H9 (cell line): ENCODE data around the gene LBHD2. TPM values are rescaled to one million over a fixed set of nuclear protein-coding genes. Genes with fewer than 3 reads are reported as not detected.

Experiments used
- DNase-seq: peaks from one replicate; pipeline ENCODE4 v3.0.0-alpha.2; 2017
- H2AFZ ChIP-seq: one replicate; pipeline ENCODE4 v1.6.1; 2013; ENCODE audit warnings: mild to moderate bottlenecking, low read length, control low read depth, moderate library complexity
- H2AK5ac ChIP-seq: 2 replicates; pipeline ENCODE4 v1.6.1; 2013; ENCODE audit warnings: low read length, control low read depth, mixed read lengths; ENCODE audit not compliant: insufficient read length
- H2BK120ac ChIP-seq: one replicate; pipeline ENCODE4 v1.6.1; 2013; ENCODE audit warnings: low read depth, mild to moderate bottlenecking, low read length, control low read depth, inconsistent platforms; ENCODE audit not compliant: poor library complexity, severe bottlenecking
- H2BK12ac ChIP-seq: 2 replicates; pipeline ENCODE4 v1.6.1; 2013; ENCODE audit warnings: low read length, control low read depth, mixed read lengths, low read depth; ENCODE audit not compliant: insufficient read length
- H2BK15ac ChIP-seq: 2 replicates; pipeline ENCODE4 v1.6.1; 2013; ENCODE audit warnings: low read depth, low read length, control low read depth
- H2BK20ac ChIP-seq: one replicate; pipeline ENCODE4 v1.6.1; 2013; ENCODE audit warnings: low read depth, mild to moderate bottlenecking, low read length, control low read depth, inconsistent platforms; ENCODE audit not compliant: poor library complexity, severe bottlenecking
- H2BK5ac ChIP-seq: 2 replicates; pipeline ENCODE4 v1.6.1; 2013; ENCODE audit warnings: low read length, control low read depth, mixed read lengths; ENCODE audit not compliant: insufficient read length
- H3K14ac ChIP-seq: 2 replicates; pipeline ENCODE4 v1.6.1; 2013; ENCODE audit warnings: low read length, control low read depth; ENCODE audit not compliant: insufficient read depth
- H3K18ac ChIP-seq: 2 replicates; pipeline ENCODE4 v1.6.1; 2013; ENCODE audit warnings: low read depth, mild to moderate bottlenecking, mixed read lengths, low read length, control low read depth; ENCODE audit not compliant: insufficient read length
- H3K23ac ChIP-seq: 2 replicates; pipeline ENCODE4 v1.6.1; 2013; ENCODE audit warnings: low read length, control low read depth, mixed read lengths, low read depth; ENCODE audit not compliant: insufficient read length
- H3K23me2 ChIP-seq: 2 replicates; pipeline ENCODE4 v1.6.1; 2013; ENCODE audit warnings: low read depth, mild to moderate bottlenecking, mixed read lengths, low read length, control low read depth; ENCODE audit not compliant: insufficient read length, poor library complexity, severe bottlenecking
- H3K27ac ChIP-seq: 2 replicates; pipeline ENCODE4 v1.5.1; 2013; ENCODE audit warnings: low read length, control low read depth, mixed read lengths, low read depth; ENCODE audit not compliant: insufficient read length
- H3K27me3 ChIP-seq: 2 replicates; pipeline ENCODE4 v1.6.1; 2013; ENCODE audit warnings: low read length, control low read depth, inconsistent platforms; ENCODE audit not compliant: insufficient read depth
- H3K4ac ChIP-seq: 2 replicates; pipeline ENCODE4 v1.6.1; 2013; ENCODE audit warnings: low read depth, mild to moderate bottlenecking, control low read depth, inconsistent platforms, low read length, moderate library complexity
- H3K4me1 ChIP-seq: 2 replicates; pipeline ENCODE4 v1.6.1; 2013; ENCODE audit warnings: low read length, control low read depth, inconsistent platforms; ENCODE audit not compliant: insufficient read depth
- H3K4me2 ChIP-seq: 2 replicates; pipeline ENCODE4 v1.6.1; 2013; ENCODE audit warnings: low read length, control low read depth, mixed read lengths; ENCODE audit not compliant: insufficient read length, insufficient read depth
- H3K56ac ChIP-seq: 2 replicates; pipeline ENCODE4 v1.6.1; 2013; ENCODE audit warnings: low read depth, mild to moderate bottlenecking, mixed read lengths, low read length, control low read depth; ENCODE audit not compliant: insufficient read length
- H3K79me1 ChIP-seq: 2 replicates; pipeline ENCODE4 v1.6.1; 2013; ENCODE audit warnings: low read depth, mild to moderate bottlenecking, moderate library complexity, low read length, control low read depth, inconsistent platforms; ENCODE audit not compliant: insufficient read depth, poor library complexity, severe bottlenecking
- H3K79me2 ChIP-seq: 2 replicates; pipeline ENCODE4 v1.6.1; 2013; ENCODE audit warnings: low read length, control low read depth, inconsistent platforms; ENCODE audit not compliant: insufficient read depth
- H3K9ac ChIP-seq: 2 replicates; pipeline ENCODE4 v1.6.1; 2013; ENCODE audit warnings: low read length, control low read depth, mixed read lengths; ENCODE audit not compliant: insufficient read length; ENCODE audit errors: extremely low read depth
- H3K9me3 ChIP-seq: one replicate; pipeline ENCODE4 v1.6.1; 2013; ENCODE audit warnings: low read depth, low read length, inconsistent platforms; ENCODE audit not compliant: control insufficient read depth
- H3T11ph ChIP-seq: one replicate; pipeline ENCODE4 v1.6.1; 2013; ENCODE audit warnings: mild to moderate bottlenecking, low read length, control low read depth, inconsistent platforms
- H4K20me1 ChIP-seq: one replicate; pipeline ENCODE4 v1.6.1; 2013; ENCODE audit not compliant: control insufficient read depth, insufficient read length, insufficient read depth
- H4K5ac ChIP-seq: 2 replicates; pipeline ENCODE4 v1.6.1; 2013; ENCODE audit warnings: low read depth, mild to moderate bottlenecking, mixed read lengths, low read length, control low read depth; ENCODE audit not compliant: insufficient read length
- H4K8ac ChIP-seq: replicated peaks from 2 replicates; pipeline ENCODE4 v1.6.1; 2013; ENCODE audit warnings: low read length, control low read depth, mixed read lengths, low read depth; ENCODE audit not compliant: insufficient read length
- H4K91ac ChIP-seq: 2 replicates; pipeline ENCODE4 v1.6.1; 2013; ENCODE audit warnings: low read depth, mild to moderate bottlenecking, moderate library complexity, mixed read lengths, low read length, control low read depth; ENCODE audit not compliant: insufficient read length
- H3K27ac Mint-ChIP-seq, 3 experiments: 2 replicates in 2 of 3; 3 replicates in 1 of 3; pipeline ENCODE4 v1.8.0; 2020 to 2021; ENCODE audit warnings: mixed read lengths in 3 of 3, mild to moderate bottlenecking in 1 of 3, moderate library complexity in 1 of 3
- H3K27me3 Mint-ChIP-seq: 2 replicates; pipeline ENCODE4 v1.8.0; 2021; ENCODE audit warnings: low read depth, mild to moderate bottlenecking, moderate library complexity, mixed read lengths
- H3K36me3 Mint-ChIP-seq, 3 experiments: 2 replicates in 2 of 3; 3 replicates in 1 of 3; pipeline ENCODE4 v1.8.0; 2020 to 2021; ENCODE audit warnings: low read depth in 3 of 3, mixed read lengths in 3 of 3; ENCODE audit not compliant: insufficient read depth in 1 of 3
- H3K4me1 Mint-ChIP-seq, 2 experiments: 2 replicates each; pipeline ENCODE4 v1.8.0; 2020; ENCODE audit warnings: mixed read lengths in 2 of 2
- H3K4me3 Mint-ChIP-seq, 2 experiments: 2 replicates in 1 of 2; 3 replicates in 1 of 2; pipeline ENCODE4 v1.8.0; 2020 to 2021; ENCODE audit warnings: mild to moderate bottlenecking in 2 of 2, mixed read lengths in 2 of 2, moderate library complexity in 1 of 2
- H3K9me3 Mint-ChIP-seq, 2 experiments: 2 replicates in 1 of 2; 3 replicates in 1 of 2; pipeline ENCODE4 v1.8.0; 2020; ENCODE audit warnings: mild to moderate bottlenecking in 2 of 2, mixed read lengths in 2 of 2, moderate library complexity in 1 of 2
- CTCF ChIP-seq: fragments of 200-600 bp; sonication (generic); conservative IDR thresholded peaks from 3 replicates; pipeline ENCODE4 v1.8.0; 2021; ENCODE audit warnings: antibody characterized with exemption, mild to moderate bottlenecking
- WGBS: extraction: QIAGEN DNeasy Blood & Tissue Kit; methylation state at CpG from one replicate; pipeline ENCODE4 v1.1.7; 2013; ENCODE audit warnings: missing lambda C conversion rate, low lambda C conversion rate, mixed read lengths; ENCODE audit not compliant: insufficient read length; ENCODE audit errors: extremely low coverage; 5-methylcytosine and 5-hydroxymethylcytosine counted together
- total RNA-seq: library from RNA; stranded (reverse); gene quantifications from 2 replicates; pipeline ENCODE4 v1.2.1, GENCODE V29; 2021

The LBHD2 gene
- total RNA-seq, 1 experiment from 2014 or later = not detected

GRCh38 chr14:103130965-103131364, 47.0 kb downstream of the LBHD2 start:
- no peak overlapping the region for H2BK12ac ChIP-seq
- Mint-ChIP-seq H3K36me3 (peaks cover 9 to 26% (median 17%) of the 10 kb centered on the region in 3 experiments; a peak in 6 of 7 replicates), H3K27me3 (peaks cover 18% of the 10 kb centered on the region), H3K27ac (no peak overlapping the region), H3K4me1 (peaks cover 4 to 16% of the 10 kb centered on the region in 2 experiments; a peak in 3 of 4 replicates), H3K4me3 (no peak overlapping the region), H3K9me3 (no peaks in the 10 kb centered on the region; a peak in 1 of 5 replicates)
- H3T11ph ChIP-seq = no peak overlapping the region
- H3K4me2 ChIP-seq = no peak overlapping the region
- H2AK5ac ChIP-seq = no peak overlapping the region
- no peaks in the 10 kb centered on the region for H3K27me3 ChIP-seq
- H3K79me1 ChIP-seq = no peaks in the 10 kb centered on the region
- H3K79me2 ChIP-seq = no peaks in the 10 kb centered on the region
- no peak overlapping the region for H3K14ac ChIP-seq
- H3K56ac ChIP-seq = no peak overlapping the region
- TF ChIP-seq CTCF = no peak
- no peak overlapping the region for H3K9ac ChIP-seq
- no peak overlapping the region for H4K91ac ChIP-seq
- H2BK15ac ChIP-seq = no peak overlapping the region
- no peak overlapping the region for H2BK5ac ChIP-seq
- WGBS = no CpG with 5 or more reads among the region's 8 CpGs
- H3K23ac ChIP-seq = no peak overlapping the region
- H3K4ac ChIP-seq = no peak overlapping the region
- no peak overlapping the region for H2BK20ac ChIP-seq
- H4K5ac ChIP-seq = no peak overlapping the region
- H3K9me3 ChIP-seq = no peaks in the 10 kb centered on the region
- H3K18ac ChIP-seq = no peak overlapping the region
- H4K20me1 ChIP-seq = peaks cover 5% of the 10 kb centered on the region
- no peak for DNase-seq
- no peak overlapping the region for H2BK120ac ChIP-seq
- no peaks in the 10 kb centered on the region for H3K23me2 ChIP-seq
- H2AFZ ChIP-seq = no peak overlapping the region
- H4K8ac ChIP-seq = no peak overlapping the region
- H3K27ac ChIP-seq = no peak overlapping the region
- no peaks in the 10 kb centered on the region for H3K4me1 ChIP-seq
